ENCODE data around the gene EBI3. TPM values are rescaled to one million over a fixed set of nuclear protein-coding genes. Genes with fewer than 3 reads are reported as not detected.
"Not testable (repeated sequence)": the region's sequence is repeated elsewhere in the genome, so short reads cannot be mapped to it uniquely, and the experiment has no call there.

EBI3 gene
- polyA plus RNA-seq, 1 donor from 2014 or later: 24.2 TPM

GRCh38 chr19:4217429-4218264, 11.7 kb upstream of the EBI3 start:
- Mint-ChIP-seq H3K9me3 (no peaks in the 10 kb centered on the region), H3K27ac (no peak overlapping the region), H3K4me3 (no peak overlapping the region), H3K4me1 (peaks cover 10 to 16% (median 11%) of the 10 kb centered on the region in 3 donors), H3K27me3 (peaks cover 4% of the 10 kb centered on the region), H3K36me3 (no peaks in the 10 kb centered on the region)

GRCh38 chr19:4218523-4218922, 10.8 kb upstream of the EBI3 start:
- H3K4me1 Mint-ChIP-seq: peaks cover 10 to 16% (median 11%) of the 10 kb centered on the region in 3 donors
- not testable (repeated sequence) for H3K36me3 Mint-ChIP-seq, H3K27ac Mint-ChIP-seq, H3K27me3 Mint-ChIP-seq, H3K9me3 Mint-ChIP-seq
- peak overlapping the region in 1 of 4 donors; percentile 32 for H3K4me3 Mint-ChIP-seq

- Mint-ChIP-seq H3K27me3 (no peaks in the 10 kb centered on the region), H3K9me3 (no peaks in the 10 kb centered on the region), H3K27ac (no peak overlapping the region), H3K4me1 (peaks cover 0 to 3% (median 0%) of the 10 kb centered on the region in 3 donors), H3K4me3 (no peak overlapping the region), H3K36me3 (no peaks in the 10 kb centered on the region)
These were observed 9.1 kb upstream of the EBI3 start for GRCh38 chr19:4220188-4220587.

GRCh38 chr19:4224470-4224869, 4.9 kb upstream of the EBI3 start:
- no peaks in the 10 kb centered on the region for H3K36me3 Mint-ChIP-seq
- H3K27me3 Mint-ChIP-seq: peaks cover under 1% of the 10 kb centered on the region
- H3K27ac Mint-ChIP-seq: no peak overlapping the region
- peaks cover 0 to 8% (median 4%) of the 10 kb centered on the region in 3 donors for H3K4me1 Mint-ChIP-seq
- no peaks in the 10 kb centered on the region for H3K9me3 Mint-ChIP-seq
- no peak overlapping the region for H3K4me3 Mint-ChIP-seq

- H3K4me1 Mint-ChIP-seq: peaks cover 0 to 16% (median 10%) of the 10 kb centered on the region in 3 donors
- peaks cover 6% of the 10 kb centered on the region for H3K27me3 Mint-ChIP-seq
- no peaks in the 10 kb centered on the region for H3K9me3 Mint-ChIP-seq
- no peak overlapping the region for H3K27ac Mint-ChIP-seq
- H3K4me3 Mint-ChIP-seq: peak overlapping the region in 1 of 4 donors; percentile 68
- H3K36me3 Mint-ChIP-seq: no peaks in the 10 kb centered on the region
These were observed 3.4 kb upstream of the EBI3 start for GRCh38 chr19:4225885-4226284.

- Mint-ChIP-seq H3K4me1 (peaks cover 0 to 15% (median 12%) of the 10 kb centered on the region in 3 donors), H3K4me3 (no peak overlapping the region), H3K36me3 (no peaks in the 10 kb centered on the region), H3K27ac (no peak overlapping the region), H3K9me3 (no peaks in the 10 kb centered on the region), H3K27me3 (peaks cover 6% of the 10 kb centered on the region)
These were observed 1.6 kb upstream of the EBI3 start for GRCh38 chr19:4227771-4228170.

GRCh38 chr19:4228765-4229178, 551 bp upstream of the EBI3 start:
- H3K36me3 Mint-ChIP-seq: no peaks in the 10 kb centered on the region
- peaks cover 6% of the 10 kb centered on the region for H3K27me3 Mint-ChIP-seq
- H3K4me3 Mint-ChIP-seq: no peak overlapping the region
- no peak overlapping the region for H3K27ac Mint-ChIP-seq
- H3K9me3 Mint-ChIP-seq: no peaks in the 10 kb centered on the region
- H3K4me1 Mint-ChIP-seq: peaks cover 0 to 17% (median 12%) of the 10 kb centered on the region in 3 donors

GRCh38 chr19:4230237-4230636, 914 bp downstream of the EBI3 start:
- H3K27me3 Mint-ChIP-seq, H3K27ac Mint-ChIP-seq, H3K9me3 Mint-ChIP-seq, H3K36me3 Mint-ChIP-seq: not testable (repeated sequence)
- peak overlapping the region in 2 of 4 donors; percentile 17 to 78 for H3K4me3 Mint-ChIP-seq
- H3K4me1 Mint-ChIP-seq: peaks cover 0 to 20% (median 12%) of the 10 kb centered on the region in 3 donors

GRCh38 chr19:4231521-4231920, 2.2 kb downstream of the EBI3 start:
- H3K36me3 Mint-ChIP-seq, H3K4me3 Mint-ChIP-seq: not testable (repeated sequence)

GRCh38 chr19:4232139-4232538, 2.8 kb downstream of the EBI3 start:
- H3K4me3 Mint-ChIP-seq: peak overlapping the region in 1 of 4 donors; percentile 9
- H3K4me1 Mint-ChIP-seq: peaks cover 0 to 18% (median 10%) of the 10 kb centered on the region in 3 donors
- not testable (repeated sequence) for H3K27me3 Mint-ChIP-seq, H3K36me3 Mint-ChIP-seq, H3K27ac Mint-ChIP-seq, H3K9me3 Mint-ChIP-seq

More at GRCh38 chr19:4231521-4231920, 2.2 kb downstream of the EBI3 start:
- not testable (repeated sequence) for H3K27ac Mint-ChIP-seq, H3K27me3 Mint-ChIP-seq, H3K9me3 Mint-ChIP-seq
- H3K4me1 Mint-ChIP-seq: peaks cover 0 to 19% (median 11%) of the 10 kb centered on the region in 3 donors

GRCh38 chr19:4232614-4233281, 3.4 kb downstream of the EBI3 start:
- H3K36me3 Mint-ChIP-seq: no peaks in the 10 kb centered on the region
- peak overlapping the region in 1 of 4 donors; percentile 9 for H3K4me3 Mint-ChIP-seq
- no peak overlapping the region for H3K27ac Mint-ChIP-seq
- H3K4me1 Mint-ChIP-seq: peaks cover 0 to 18% (median 10%) of the 10 kb centered on the region in 3 donors
- H3K27me3 Mint-ChIP-seq: peaks cover 6% of the 10 kb centered on the region
- no peaks in the 10 kb centered on the region for H3K9me3 Mint-ChIP-seq

- Mint-ChIP-seq H3K4me3 (peak overlapping the region in 1 of 4 donors; percentile 39), H3K4me1 (peaks cover 0 to 18% (median 10%) of the 10 kb centered on the region in 3 donors), H3K27ac (no peak overlapping the region), H3K36me3 (no peaks in the 10 kb centered on the region), H3K9me3 (no peaks in the 10 kb centered on the region), H3K27me3 (peaks cover 6% of the 10 kb centered on the region)
These were observed 4.0 kb downstream of the EBI3 start for GRCh38 chr19:4233282-4233853.

GRCh38 chr19:4234142-4234861, 5.0 kb downstream of the EBI3 start:
- Mint-ChIP-seq H3K27me3 (peaks cover 6% of the 10 kb centered on the region), H3K27ac (peak overlapping the region in 1 of 3 donors; percentile 27), H3K4me3 (no peak overlapping the region), H3K4me1 (peaks cover 0 to 17% (median 10%) of the 10 kb centered on the region in 3 donors), H3K36me3 (no peaks in the 10 kb centered on the region), H3K9me3 (no peaks in the 10 kb centered on the region)

- H3K27ac Mint-ChIP-seq: peak overlapping the region in 1 of 3 donors; percentile 27
- peaks cover 2% of the 10 kb centered on the region for H3K27me3 Mint-ChIP-seq
- peaks cover 0 to 12% (median 5%) of the 10 kb centered on the region in 3 donors for H3K4me1 Mint-ChIP-seq
- no peaks in the 10 kb centered on the region for H3K36me3 Mint-ChIP-seq
- H3K9me3 Mint-ChIP-seq: no peaks in the 10 kb centered on the region
- H3K4me3 Mint-ChIP-seq: no peak overlapping the region
These were observed 5.5 kb downstream of the EBI3 start for GRCh38 chr19:4234862-4235201.

- not testable (repeated sequence) for H3K27me3 Mint-ChIP-seq, H3K9me3 Mint-ChIP-seq, H3K27ac Mint-ChIP-seq, H3K36me3 Mint-ChIP-seq, H3K4me3 Mint-ChIP-seq
- H3K4me1 Mint-ChIP-seq: peaks cover 4 to 12% (median 7%) of the 10 kb centered on the region in 3 donors
These were observed 8.2 kb downstream of the EBI3 start for GRCh38 chr19:4237510-4237909.
